IMR-90 (cell line): ENCODE measurements around the gene PARD6G.

Experiments
- CEBPB ChIP-seq: IDR thresholded peaks from 2 replicates; pipeline ENCODE4 v1.6.1; 2012; ENCODE audit warnings: low read depth, low read length, improper control_type of control experiment
- CHD1 ChIP-seq: IDR thresholded peaks from 2 replicates; pipeline ENCODE4 v1.6.1; 2012; ENCODE audit warnings: low read depth, low read length, improper control_type of control experiment
- CTCF ChIP-seq: conservative IDR thresholded peaks from 2 replicates; pipeline ENCODE4 v1.5.1; 2012; ENCODE audit warnings: mild to moderate bottlenecking, low read depth, low read length, improper control_type of control experiment
- ELK1 ChIP-seq: fragments of 150-350 bp; IDR thresholded peaks from 2 replicates; pipeline ENCODE4 v1.6.1; 2016; ENCODE audit warnings: low read depth, mild to moderate bottlenecking, low read length, moderate library complexity, borderline replicate concordance
- MAFK ChIP-seq: IDR thresholded peaks from 2 replicates; pipeline ENCODE4 v1.6.1; 2012; ENCODE audit warnings: low read depth, low read length, improper control_type of control experiment
- MXI1 ChIP-seq: IDR thresholded peaks from 2 replicates; pipeline ENCODE4 v1.6.1; 2012; ENCODE audit warnings: low read depth, mild to moderate bottlenecking, low read length, moderate library complexity, borderline replicate concordance
- POLR2A ChIP-seq: IDR thresholded peaks from 2 replicates; pipeline ENCODE4 v1.6.1; 2012; ENCODE audit warnings: mild to moderate bottlenecking, low read depth, low read length
- USF2 ChIP-seq: fragments of 150-350 bp; IDR thresholded peaks from 2 replicates; pipeline ENCODE4 v1.6.1; 2017; ENCODE audit warnings: mild to moderate bottlenecking, antibody characterized with exemption, low read length, low read depth

- no peak for TF ChIP-seq MXI1
- peak; percentile 61 for TF ChIP-seq POLR2A
- no peak for TF ChIP-seq CTCF
- TF ChIP-seq CEBPB, result 0 out of 2 replicates have a peak, but pooled peaks have one; percentile 13
- TF ChIP-seq USF2, result peak; percentile 99
- TF ChIP-seq ELK1, result no peak
- TF ChIP-seq CHD1, result no peak
- TF ChIP-seq MAFK, result no peak
Measured at GRCh38 chr18:80108739-80109675, 138.3 kb downstream of the PARD6G start, which contains the start of gene ADNP2.
